CD4-positive, alpha-beta T cell treated with Interferon alpha-2 for 1 hour (primary cell): ENCODE measurements around the gene ATXN7L1.
A peak's percentile ranks its signal among the peaks of the same experiment; 100 is the strongest.

Source experiments
- DNase-seq, 2 donors: peaks; one replicate each; pipeline ENCODE4 v3.0.0-alpha.2; 2020 to 2022

The ATXN7L1 gene

DNA sequence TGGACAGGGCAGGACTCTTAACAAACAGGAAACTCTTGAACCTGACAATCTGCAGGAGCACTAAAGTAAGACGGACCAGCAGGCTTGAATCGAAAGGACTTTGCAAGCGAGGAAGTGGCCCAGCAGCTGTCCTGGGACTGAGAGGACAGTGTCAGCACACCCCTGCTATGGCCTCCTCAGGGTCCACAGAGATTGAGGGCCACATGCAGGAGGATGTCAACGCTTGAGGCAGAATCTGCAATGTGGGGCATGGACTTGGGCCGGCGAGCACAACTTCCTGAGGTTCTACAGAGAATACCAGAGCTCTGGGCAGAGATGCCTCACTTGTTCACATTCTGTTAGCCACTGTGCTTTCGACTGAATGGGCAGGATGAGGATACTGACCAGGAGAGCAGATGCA is 210.7 kb downstream of the ATXN7L1 start:
- no peak for DNase-seq

GRCh38 chr7:105664816-105665525 is 211.4 kb downstream of the ATXN7L1 start:
- DNase-seq = no peak

- no peak for DNase-seq
Observed at GRCh38 chr7:105662998-105663397, 213.4 kb downstream of the ATXN7L1 start.

DNA sequence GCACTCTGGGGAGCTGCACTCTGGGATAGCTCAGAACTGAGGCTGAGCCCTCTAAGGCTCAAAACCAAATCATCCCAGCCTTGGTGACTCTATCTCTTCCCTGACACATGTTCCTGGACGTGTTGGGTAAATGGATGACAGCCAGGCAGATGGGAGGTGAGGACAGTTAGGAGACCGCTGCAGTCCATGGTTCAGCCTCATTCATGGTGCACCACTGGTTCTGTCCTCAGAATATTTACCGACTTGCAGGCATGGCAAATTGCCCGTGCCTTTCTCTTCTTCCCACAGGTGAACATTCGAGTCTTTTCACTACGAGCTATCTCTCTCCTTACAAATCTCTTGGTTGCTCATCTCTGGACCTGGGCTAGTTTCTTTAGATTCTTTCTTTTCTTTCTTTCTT is 214.8 kb downstream of the ATXN7L1 start:
- no peak for DNase-seq

GRCh38 chr7:105656922-105657521 is 219.4 kb downstream of the ATXN7L1 start:
- DNase-seq = peak; percentile 59 to 81

DNA sequence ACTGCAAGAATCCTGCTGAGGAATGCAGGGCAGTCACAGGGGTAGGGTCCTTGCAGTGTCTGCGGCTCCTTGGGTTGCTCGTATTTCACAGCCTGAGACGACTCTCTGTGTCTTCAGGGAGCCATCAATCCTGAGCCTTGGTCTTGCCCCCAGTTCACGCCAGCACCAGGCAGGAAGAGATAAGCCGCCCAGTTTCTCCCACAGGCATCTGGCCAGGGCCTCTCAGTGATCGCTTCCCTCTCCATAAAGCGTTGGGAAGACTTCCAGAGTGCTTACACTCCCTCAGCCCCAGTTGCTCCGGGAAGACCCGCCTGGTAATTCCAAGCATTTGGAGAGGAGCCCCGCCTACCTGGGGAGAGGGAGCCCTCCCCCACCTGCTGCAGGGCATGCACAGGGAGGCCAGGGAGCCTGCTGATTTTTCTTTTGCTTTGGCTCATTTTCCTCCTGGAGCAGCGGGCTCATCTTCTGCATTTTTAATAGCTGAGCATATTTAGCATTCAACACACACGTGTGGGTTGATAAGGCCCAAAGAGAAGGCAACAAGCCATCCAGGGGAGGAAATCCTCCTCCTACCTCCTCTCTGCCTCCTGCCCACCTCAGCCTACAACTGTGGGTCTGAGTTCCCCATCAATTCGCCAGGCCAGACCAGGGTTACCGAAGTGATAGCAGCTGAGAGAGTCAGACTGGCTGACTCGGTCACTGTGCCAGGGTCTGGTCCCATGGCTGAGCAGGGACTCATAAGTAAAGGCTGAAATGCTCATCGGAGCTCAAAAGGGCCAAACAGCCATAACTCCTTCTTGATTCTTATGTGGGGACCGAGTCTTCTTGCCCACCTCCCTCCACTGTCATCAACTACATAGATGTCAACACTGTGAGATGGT is 220.7 kb downstream of the ATXN7L1 start:
- no peak for DNase-seq

GRCh38 chr7:105655067-105655466 is 221.3 kb downstream of the ATXN7L1 start:
- DNase-seq = no peak

DNA sequence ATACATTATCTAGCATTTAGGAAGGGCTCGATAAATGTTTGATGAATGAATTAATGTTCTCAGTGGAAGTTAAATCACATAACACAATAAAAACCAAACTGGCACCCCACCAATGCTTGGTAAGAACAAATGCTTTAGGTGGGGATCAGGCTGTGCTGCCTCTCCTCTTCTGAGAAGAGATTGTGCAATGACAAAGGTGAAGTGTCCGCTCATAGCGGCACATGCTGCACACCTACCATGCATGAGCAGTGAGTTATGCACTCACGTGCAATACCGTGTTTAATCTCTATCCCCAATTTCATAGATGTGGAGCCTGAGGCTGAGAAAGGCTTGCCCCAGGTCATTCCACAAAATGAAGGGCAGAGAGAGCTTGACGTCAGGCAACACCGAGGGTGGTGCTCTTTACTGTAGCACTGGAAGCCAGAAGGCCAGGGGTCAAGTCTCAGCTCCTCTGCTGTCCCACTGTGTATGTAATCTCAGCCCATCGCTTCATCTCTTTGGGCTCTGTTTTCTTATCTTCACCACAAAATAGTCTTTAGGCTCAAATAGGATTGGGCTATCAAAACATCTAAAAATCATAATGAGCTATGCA is 222.2 kb downstream of the ATXN7L1 start:
- no peak for DNase-seq

- DNase-seq = no peak
Observed at GRCh38 chr7:105653441-105654005, 222.9 kb downstream of the ATXN7L1 start.

GRCh38 chr7:105652359-105652993 is 223.9 kb downstream of the ATXN7L1 start:
- peak; percentile 57 to 64 for DNase-seq

GRCh38 chr7:105651798-105652197 is 224.6 kb downstream of the ATXN7L1 start:
- no peak for DNase-seq

- DNase-seq = no peak
Observed at GRCh38 chr7:105650382-105650970, 225.9 kb downstream of the ATXN7L1 start.

DNA sequence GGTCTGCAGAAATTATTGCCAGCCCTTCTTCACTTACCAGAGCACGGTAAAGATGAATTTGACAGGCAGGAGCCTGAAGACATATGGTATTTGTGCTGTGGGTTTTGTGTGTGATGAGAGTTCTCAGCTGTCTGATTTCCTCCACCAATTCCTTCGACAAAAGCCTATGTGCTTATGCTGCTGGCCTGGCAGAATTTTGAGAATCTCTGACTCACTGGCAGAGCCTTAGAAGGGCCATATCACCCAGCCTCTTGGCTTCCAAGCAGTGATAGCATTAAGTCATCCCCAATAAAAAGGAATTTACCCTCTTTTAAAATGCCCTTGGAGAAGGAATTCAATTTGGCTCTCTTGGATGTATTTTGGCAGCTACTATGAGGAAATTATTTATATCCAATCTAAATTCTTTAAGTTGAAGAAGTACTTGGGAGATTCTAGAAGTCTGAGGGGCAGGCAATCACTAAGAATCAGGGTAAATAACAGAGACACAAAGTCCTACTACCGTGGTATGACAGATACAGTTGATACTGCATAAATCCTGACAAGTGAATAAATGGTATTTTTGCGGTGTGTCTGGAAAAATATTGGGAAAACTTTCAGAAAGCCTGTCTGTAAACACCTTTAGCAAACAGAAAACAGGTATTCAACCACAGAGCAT is 226.5 kb downstream of the ATXN7L1 start:
- DNase-seq = no peak

- no peak for DNase-seq
Observed at GRCh38 chr7:105648561-105649401, 227.6 kb downstream of the ATXN7L1 start.

GRCh38 chr7:105647591-105647990 is 228.8 kb downstream of the ATXN7L1 start:
- DNase-seq = no peak

GRCh38 chr7:105644937-105645336 is 231.5 kb downstream of the ATXN7L1 start:
- DNase-seq = no peak

- DNase-seq = no peak
Observed at GRCh38 chr7:105643851-105644250, 232.5 kb downstream of the ATXN7L1 start.

- DNase-seq = no peak
Observed at GRCh38 chr7:105643384-105643783, 233.0 kb downstream of the ATXN7L1 start.

GRCh38 chr7:105642264-105642663 is 234.1 kb downstream of the ATXN7L1 start:
- DNase-seq = no peak
